MM.1S (cell line): ENCODE data around the gene FOXI2.

Source experiments
- DNase-seq: peaks from one replicate; pipeline ENCODE4 v3.0.0-alpha.2; 2015
- H2AFZ ChIP-seq: fragments of 300-600 bp; sonication (generic); 2 replicates; pipeline ENCODE4 v1.6.0; 2016; ENCODE audit warnings: antibody characterized with exemption, low read length
- H3F3A ChIP-seq: fragments of 300-600 bp; sonication (generic); 2 replicates; pipeline ENCODE4 v1.6.1; 2016; ENCODE audit warnings: mild to moderate bottlenecking, antibody characterized with exemption, low read length, moderate library complexity, mixed read lengths; ENCODE audit not compliant: insufficient read depth
- H3K27ac ChIP-seq: fragments of 300-600 bp; sonication (generic); 2 replicates; pipeline ENCODE4 v1.5.1; 2016; ENCODE audit warnings: mild to moderate bottlenecking, low read length
- H3K27me3 ChIP-seq: fragments of 300-600 bp; sonication (generic); replicated peaks from 2 replicates; pipeline ENCODE4 v1.6.0; 2016; ENCODE audit warnings: low read length; ENCODE audit not compliant: insufficient read depth
- H3K36me3 ChIP-seq: fragments of 300-600 bp; sonication (generic); replicated peaks from 2 replicates; pipeline ENCODE4 v1.6.1; 2016; ENCODE audit warnings: mild to moderate bottlenecking, low read length, mixed read lengths; ENCODE audit not compliant: insufficient read depth
- H3K4me1 ChIP-seq: fragments of 300-600 bp; sonication (generic); 2 replicates; pipeline ENCODE4 v1.6.1; 2016; ENCODE audit warnings: low read length, mixed read lengths
- H3K4me2 ChIP-seq: fragments of 300-600 bp; sonication (generic); 2 replicates; pipeline ENCODE4 v1.6.0; 2016; ENCODE audit warnings: low read depth, low read length
- H3K4me3 ChIP-seq: fragments of 300-600 bp; sonication (generic); 2 replicates; pipeline ENCODE4 v1.5.1; 2016; ENCODE audit warnings: low read length, mixed read lengths
- H3K79me2 ChIP-seq: fragments of 300-600 bp; sonication (generic); 2 replicates; pipeline ENCODE4 v1.6.1; 2016; ENCODE audit warnings: mixed run types, low read length, mixed read lengths
- H3K9ac ChIP-seq: fragments of 300-600 bp; sonication (generic); 2 replicates; pipeline ENCODE4 v1.6.1; 2016; ENCODE audit warnings: low read length, mixed read lengths
- H3K9me2 ChIP-seq: fragments of 300-600 bp; sonication (generic); replicated peaks from 2 replicates; pipeline ENCODE4 v1.6.1; 2016; ENCODE audit warnings: mild to moderate bottlenecking, low read length, mixed read lengths; ENCODE audit not compliant: insufficient read depth
- H3K9me3 ChIP-seq: fragments of 300-600 bp; sonication (generic); replicated peaks from 2 replicates; pipeline ENCODE4 v1.6.1; 2016; ENCODE audit warnings: mild to moderate bottlenecking, low read length, mixed read lengths; ENCODE audit not compliant: insufficient read depth
- H4K20me1 ChIP-seq: fragments of 300-600 bp; sonication (generic); 2 replicates; pipeline ENCODE4 v1.6.1; 2016; ENCODE audit warnings: mild to moderate bottlenecking, low read length, moderate library complexity, mixed read lengths; ENCODE audit not compliant: insufficient read depth
- EZH2 ChIP-seq: fragments of 300-600 bp; sonication (generic); optimal IDR thresholded peaks from 2 replicates; pipeline ENCODE3; 2017; ENCODE audit warnings: low read depth, mild to moderate bottlenecking, antibody characterized with exemption, low read length, mixed read lengths
- EZH2phosphoT487 ChIP-seq: fragments of 300-600 bp; sonication (generic); IDR thresholded peaks from 2 replicates; pipeline ENCODE4 v1.6.1; 2018; ENCODE audit warnings: antibody characterized with exemption, low read length
- TF ChIP-seq, protein P1 (sequence below): fragments of 300-600 bp; sonication (generic); IDR thresholded peaks from 2 replicates; pipeline ENCODE4 v1.5.1; 2016; ENCODE audit warnings: antibody characterized with exemption, low read length, mixed read lengths

Gene FOXI2

DNA sequence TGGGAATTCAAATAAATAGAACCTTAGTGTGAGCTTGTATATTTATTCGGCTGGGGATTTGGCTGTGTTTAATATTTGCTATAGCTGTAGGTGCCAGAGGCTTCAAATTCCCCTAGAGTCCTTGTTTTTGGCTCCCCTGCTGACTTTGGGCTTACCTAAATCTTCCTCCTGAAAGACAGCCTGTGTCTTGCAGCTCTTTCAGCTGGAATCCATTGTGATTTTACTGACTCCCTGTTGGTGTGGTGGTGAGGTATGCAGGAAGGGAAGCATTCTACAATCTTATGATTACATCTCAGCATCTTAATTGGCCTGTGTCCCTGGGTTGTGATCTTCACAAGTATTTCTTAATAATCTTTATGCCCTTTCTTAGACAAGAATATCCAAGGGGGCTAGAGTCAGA lies 25.9 kb downstream of the FOXI2 start:
- Histone ChIP-seq H3K4me2 (no peak overlapping the region), H3F3A (no peaks in the 10 kb centered on the region), H3K4me3 (no peak overlapping the region), H3K9ac (no peak overlapping the region), H3K36me3 (no peaks in the 10 kb centered on the region), H3K9me2 (no peaks in the 10 kb centered on the region), H3K27me3 (no peaks in the 10 kb centered on the region), H4K20me1 (no peaks in the 10 kb centered on the region), H3K9me3 (no peaks in the 10 kb centered on the region), H3K79me2 (no peaks in the 10 kb centered on the region), H2AFZ (no peak overlapping the region), H3K27ac (no peak overlapping the region), H3K4me1 (no peaks in the 10 kb centered on the region)
- DNase-seq = no peak
- TF ChIP-seq EZH2phosphoT487 = no peak
- TF ChIP-seq, protein P1, sequence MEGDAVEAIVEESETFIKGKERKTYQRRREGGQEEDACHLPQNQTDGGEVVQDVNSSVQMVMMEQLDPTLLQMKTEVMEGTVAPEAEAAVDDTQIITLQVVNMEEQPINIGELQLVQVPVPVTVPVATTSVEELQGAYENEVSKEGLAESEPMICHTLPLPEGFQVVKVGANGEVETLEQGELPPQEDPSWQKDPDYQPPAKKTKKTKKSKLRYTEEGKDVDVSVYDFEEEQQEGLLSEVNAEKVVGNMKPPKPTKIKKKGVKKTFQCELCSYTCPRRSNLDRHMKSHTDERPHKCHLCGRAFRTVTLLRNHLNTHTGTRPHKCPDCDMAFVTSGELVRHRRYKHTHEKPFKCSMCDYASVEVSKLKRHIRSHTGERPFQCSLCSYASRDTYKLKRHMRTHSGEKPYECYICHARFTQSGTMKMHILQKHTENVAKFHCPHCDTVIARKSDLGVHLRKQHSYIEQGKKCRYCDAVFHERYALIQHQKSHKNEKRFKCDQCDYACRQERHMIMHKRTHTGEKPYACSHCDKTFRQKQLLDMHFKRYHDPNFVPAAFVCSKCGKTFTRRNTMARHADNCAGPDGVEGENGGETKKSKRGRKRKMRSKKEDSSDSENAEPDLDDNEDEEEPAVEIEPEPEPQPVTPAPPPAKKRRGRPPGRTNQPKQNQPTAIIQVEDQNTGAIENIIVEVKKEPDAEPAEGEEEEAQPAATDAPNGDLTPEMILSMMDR = no peak
- TF ChIP-seq EZH2 = no peak

DNA sequence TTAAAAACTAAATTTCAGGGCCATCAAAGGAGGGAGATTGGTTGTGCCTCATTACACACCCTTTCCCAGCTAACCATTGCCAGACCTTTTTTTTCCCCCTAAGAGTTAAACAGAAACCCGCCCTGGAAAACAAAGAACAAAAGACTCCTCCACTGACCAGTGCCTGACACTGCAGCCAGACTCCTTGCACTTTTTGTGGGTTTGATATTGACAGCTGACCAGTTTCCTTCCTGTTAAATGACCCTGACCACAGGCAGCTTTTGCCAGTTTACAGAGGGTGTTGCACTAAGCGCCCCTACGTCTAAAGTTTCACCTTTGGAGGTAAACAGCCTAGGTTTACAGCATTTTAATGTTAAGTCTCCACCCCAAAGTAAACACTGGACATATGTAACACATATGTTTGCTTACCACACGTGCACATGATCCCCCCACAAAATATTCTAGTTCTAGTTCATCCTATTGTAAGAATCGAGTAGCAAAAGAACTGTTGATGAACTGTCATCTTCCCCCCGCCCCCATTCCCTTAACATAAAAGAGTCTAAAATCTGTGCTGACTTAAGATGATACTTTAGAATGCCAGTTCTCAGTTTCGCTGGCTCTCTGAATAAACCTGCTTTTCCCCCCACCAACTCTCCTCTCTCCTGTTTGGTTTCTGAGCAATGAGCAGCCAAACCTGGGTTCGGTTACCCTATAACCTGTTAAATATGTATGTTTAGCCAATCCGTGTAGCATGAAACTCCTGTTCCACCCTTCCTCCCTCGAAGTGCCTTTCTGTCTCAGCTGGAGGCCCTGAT lies 38.0 kb downstream of the FOXI2 start:
- no peaks in the 10 kb centered on the region for H3K9me3 ChIP-seq
- DNase-seq = peak; percentile 86
- peak overlapping the region; percentile 9; the same call in 1 of the 2 replicates for H3K4me3 ChIP-seq
- H3K9ac ChIP-seq = no peak overlapping the region; the same call in 1 of the 2 replicates
- H3K27ac ChIP-seq = peak overlapping the region; percentile 60
- no peaks in the 10 kb centered on the region for H3K9me2 ChIP-seq
- no peak for TF ChIP-seq EZH2phosphoT487
- TF ChIP-seq, protein P1 = 0 out of 2 replicates have a peak, but pooled peaks have one; percentile 6
- peaks cover 40% of the 10 kb centered on the region for H3K4me1 ChIP-seq
- no peaks in the 10 kb centered on the region for H3K79me2 ChIP-seq
- no peak overlapping the region for H2AFZ ChIP-seq
- no peaks in the 10 kb centered on the region for H4K20me1 ChIP-seq
- no peaks in the 10 kb centered on the region for H3K36me3 ChIP-seq
- no peaks in the 10 kb centered on the region for H3K27me3 ChIP-seq
- peaks cover 18% of the 10 kb centered on the region for H3F3A ChIP-seq
- H3K4me2 ChIP-seq = peak overlapping the region; percentile 46

DNA sequence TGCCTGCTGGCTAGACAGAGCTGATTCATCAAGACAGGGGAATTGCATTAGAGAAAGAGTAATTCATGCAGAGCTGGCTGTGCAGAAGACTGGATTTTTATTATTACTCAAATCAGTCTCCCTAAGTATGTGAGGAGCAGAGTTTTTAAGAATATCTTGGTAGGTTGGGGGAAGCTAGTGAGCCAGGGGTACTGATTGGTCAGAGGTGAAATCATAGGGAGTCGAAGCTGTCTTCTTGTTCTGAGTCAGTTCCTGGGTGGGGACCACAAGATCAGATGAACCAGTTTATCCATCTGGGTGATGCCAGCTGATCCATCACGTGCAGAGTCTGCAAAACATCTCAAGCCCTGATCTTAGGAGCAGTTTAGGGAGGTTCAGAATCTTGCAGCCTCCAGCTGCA lies 39.8 kb downstream of the FOXI2 start:
- TF ChIP-seq, protein P1 = no peak
- TF ChIP-seq EZH2 = no peak
- no peak for TF ChIP-seq EZH2phosphoT487

More for the DNA sequence above, 39.8 kb downstream of the FOXI2 start:
- no peaks in the 10 kb centered on the region for H3K36me3 ChIP-seq
- H4K20me1 ChIP-seq = no peaks in the 10 kb centered on the region
- H3K9me2 ChIP-seq = no peaks in the 10 kb centered on the region
- H3K9me3 ChIP-seq = no peaks in the 10 kb centered on the region
- peaks cover 40% of the 10 kb centered on the region for H3K4me1 ChIP-seq
- peak overlapping the region; percentile 40; the same call in 1 of the 2 replicates for H3K27ac ChIP-seq
- H3F3A ChIP-seq = peaks cover 18% of the 10 kb centered on the region
- H3K27me3 ChIP-seq = no peaks in the 10 kb centered on the region
- no peak overlapping the region for H3K9ac ChIP-seq
- DNase-seq = no peak
- H3K4me2 ChIP-seq = 0 out of 2 replicates have a peak overlapping the region, but pooled peaks have one; percentile 27
- H3K79me2 ChIP-seq = no peaks in the 10 kb centered on the region
- no peak overlapping the region for H3K4me3 ChIP-seq
- H2AFZ ChIP-seq = peak overlapping the region; percentile 27; the same call in 1 of the 2 replicates
